OCI-LY3 (cell line): ENCODE results near the gene NUFIP2.

Experiments used
- H2AFZ ChIP-seq: fragments of 200-600, 300-600 bp; shearing (Covaris generic); 2 replicates; pipeline ENCODE4 v1.6.0; 2014; ENCODE audit warnings: antibody characterized with exemption, low read depth, low read length
- H3K27ac ChIP-seq: fragments of 200-600, 300-600 bp; sonication (generic); 2 replicates; pipeline ENCODE4 v1.5.1; 2014; ENCODE audit warnings: mild to moderate bottlenecking, low read length, moderate library complexity, mixed read lengths
- H3K27me3 ChIP-seq: fragments of 200-600, 300-600 bp; sonication (generic); 2 replicates; pipeline ENCODE4 v1.6.1; 2014; ENCODE audit warnings: low read depth, low read length, mixed read lengths
- H3K36me3 ChIP-seq: fragments of 200-600, 300-600 bp; sonication (generic); replicated peaks from 2 replicates; pipeline ENCODE3; 2014; ENCODE audit warnings: low read depth, low read length, mixed read lengths
- H3K4me1 ChIP-seq: fragments of 300-600, 200-600 bp; sonication (generic); 2 replicates; pipeline ENCODE4 v1.6.1; 2014; ENCODE audit warnings: low read length, mixed read lengths
- H3K4me2 ChIP-seq: fragments of 200-600, 300-600 bp; sonication (generic); 2 replicates; pipeline ENCODE4 v1.6.1; 2014; ENCODE audit warnings: low read length, mixed read lengths
- H3K4me3 ChIP-seq: fragments of 300-600, 200-600 bp; sonication (generic); 2 replicates; pipeline ENCODE4 v1.5.1; 2014; ENCODE audit warnings: antibody characterized with exemption, mild to moderate bottlenecking, low read length, moderate library complexity
- H3K79me2 ChIP-seq: fragments of 300-600, 200-600 bp; shearing (Covaris generic); 2 replicates; pipeline ENCODE4 v1.6.1; 2014; ENCODE audit warnings: mild to moderate bottlenecking, low read length, mixed read lengths
- H3K9ac ChIP-seq: fragments of 300-600, 200-600 bp; shearing (Covaris generic); 2 replicates; pipeline ENCODE4 v1.6.0; 2014; ENCODE audit warnings: mild to moderate bottlenecking, low read length, moderate library complexity
- H3K9me3 ChIP-seq: fragments of 200-600, 300-600 bp; shearing (Covaris generic); 2 replicates; pipeline ENCODE4 v1.6.1; 2014; ENCODE audit warnings: low read length, mixed read lengths; ENCODE audit not compliant: insufficient read depth
- H4K20me1 ChIP-seq: fragments of 200-600, 300-600 bp; sonication (generic); 2 replicates; pipeline ENCODE4 v1.6.1; 2016; ENCODE audit warnings: low read length, mixed read lengths; ENCODE audit not compliant: insufficient read depth
- EZH2phosphoT487 ChIP-seq: fragments of 200-600 bp; shearing (Covaris generic); IDR thresholded peaks from 2 replicates; pipeline ENCODE4 v1.6.1; 2018; ENCODE audit warnings: antibody characterized with exemption, mixed run types, low read depth
- TF ChIP-seq, protein P1 (sequence below): fragments of 200-600, 300-600 bp; sonication (generic); IDR thresholded peaks from 2 replicates; pipeline ENCODE4 v1.5.1; 2014; ENCODE audit warnings: antibody characterized with exemption, low read length, low read depth

Gene NUFIP2

DNA sequence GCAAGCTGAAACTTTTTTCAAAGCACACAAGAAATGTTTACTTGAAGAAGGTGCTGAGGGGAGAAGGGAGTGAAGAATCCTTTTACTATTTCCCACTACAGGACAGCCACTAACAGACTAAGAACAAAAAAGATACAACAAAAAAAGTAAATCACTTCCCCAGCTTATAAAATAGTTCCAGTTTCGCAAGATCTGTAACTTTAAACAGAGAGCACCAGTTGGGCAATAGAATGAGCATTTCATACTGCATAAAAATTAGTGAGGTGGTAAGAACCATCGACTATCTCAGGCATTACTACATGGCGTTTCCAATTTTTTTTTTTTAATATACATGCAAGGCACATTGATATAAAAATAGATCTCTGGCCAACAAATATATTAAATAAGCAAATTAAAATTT lies 36.2 kb downstream of the NUFIP2 start:
- no peak for TF ChIP-seq EZH2phosphoT487
- TF ChIP-seq, protein P1, sequence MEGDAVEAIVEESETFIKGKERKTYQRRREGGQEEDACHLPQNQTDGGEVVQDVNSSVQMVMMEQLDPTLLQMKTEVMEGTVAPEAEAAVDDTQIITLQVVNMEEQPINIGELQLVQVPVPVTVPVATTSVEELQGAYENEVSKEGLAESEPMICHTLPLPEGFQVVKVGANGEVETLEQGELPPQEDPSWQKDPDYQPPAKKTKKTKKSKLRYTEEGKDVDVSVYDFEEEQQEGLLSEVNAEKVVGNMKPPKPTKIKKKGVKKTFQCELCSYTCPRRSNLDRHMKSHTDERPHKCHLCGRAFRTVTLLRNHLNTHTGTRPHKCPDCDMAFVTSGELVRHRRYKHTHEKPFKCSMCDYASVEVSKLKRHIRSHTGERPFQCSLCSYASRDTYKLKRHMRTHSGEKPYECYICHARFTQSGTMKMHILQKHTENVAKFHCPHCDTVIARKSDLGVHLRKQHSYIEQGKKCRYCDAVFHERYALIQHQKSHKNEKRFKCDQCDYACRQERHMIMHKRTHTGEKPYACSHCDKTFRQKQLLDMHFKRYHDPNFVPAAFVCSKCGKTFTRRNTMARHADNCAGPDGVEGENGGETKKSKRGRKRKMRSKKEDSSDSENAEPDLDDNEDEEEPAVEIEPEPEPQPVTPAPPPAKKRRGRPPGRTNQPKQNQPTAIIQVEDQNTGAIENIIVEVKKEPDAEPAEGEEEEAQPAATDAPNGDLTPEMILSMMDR = no peak
- peaks cover 43% of the 10 kb centered on the region for H3K79me2 ChIP-seq
- no peaks in the 10 kb centered on the region for H3K27me3 ChIP-seq
- no peak overlapping the region for H3K27ac ChIP-seq
- no peak overlapping the region for H3K4me2 ChIP-seq
- peaks cover 45% of the 10 kb centered on the region for H3K36me3 ChIP-seq
- no peak overlapping the region for H2AFZ ChIP-seq
- H3K9ac ChIP-seq = no peak overlapping the region
- peaks cover 58% of the 10 kb centered on the region for H4K20me1 ChIP-seq
- no peak overlapping the region for H3K4me3 ChIP-seq
- no peaks in the 10 kb centered on the region for H3K4me1 ChIP-seq
- no peaks in the 10 kb centered on the region for H3K9me3 ChIP-seq

DNA sequence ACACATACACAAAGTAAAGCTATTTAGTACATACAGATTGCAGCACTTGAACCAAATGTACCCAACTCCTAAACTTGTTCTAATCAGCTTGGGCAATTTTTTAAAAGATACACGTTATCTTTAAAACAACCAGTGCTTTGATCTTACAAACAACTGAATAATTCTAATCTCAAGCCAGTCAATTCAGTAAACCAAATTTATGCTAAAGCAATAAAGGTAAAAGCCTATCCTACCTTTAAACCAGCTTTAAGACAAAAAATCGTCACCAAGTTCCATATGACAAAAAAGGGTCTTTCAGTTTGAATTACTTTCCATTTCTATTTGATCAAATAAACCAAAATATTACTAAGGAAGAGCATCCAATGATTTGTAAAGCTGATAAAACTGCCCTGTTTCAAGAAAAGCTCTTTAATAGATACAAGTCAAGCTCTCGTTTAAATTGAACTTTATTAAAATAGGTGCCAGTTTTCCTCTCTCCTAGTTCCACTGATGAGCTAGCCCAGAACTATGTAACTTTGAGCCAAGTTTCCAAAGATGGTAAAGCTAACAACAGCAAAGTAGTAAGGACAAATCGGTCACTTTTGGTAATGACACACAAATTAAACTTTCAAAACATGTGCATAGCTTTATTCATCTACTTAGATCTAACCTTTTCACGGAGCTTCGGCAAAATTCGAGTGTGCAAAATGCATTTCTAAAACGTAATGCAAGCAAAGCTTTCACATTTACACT lies 37.0 kb downstream of the NUFIP2 start:
- no peak overlapping the region for H3K4me2 ChIP-seq
- TF ChIP-seq EZH2phosphoT487 = no peak
- TF ChIP-seq, protein P1 = no peak
- H3K9ac ChIP-seq = no peak overlapping the region
- H3K4me3 ChIP-seq = no peak overlapping the region
- no peak overlapping the region for H3K27ac ChIP-seq
- peaks cover 40% of the 10 kb centered on the region for H3K79me2 ChIP-seq
- H3K9me3 ChIP-seq = no peaks in the 10 kb centered on the region
- peaks cover 41% of the 10 kb centered on the region for H3K36me3 ChIP-seq
- no peaks in the 10 kb centered on the region for H3K27me3 ChIP-seq
- no peaks in the 10 kb centered on the region for H3K4me1 ChIP-seq
- peaks cover 55% of the 10 kb centered on the region for H4K20me1 ChIP-seq
- H2AFZ ChIP-seq = no peak overlapping the region

DNA sequence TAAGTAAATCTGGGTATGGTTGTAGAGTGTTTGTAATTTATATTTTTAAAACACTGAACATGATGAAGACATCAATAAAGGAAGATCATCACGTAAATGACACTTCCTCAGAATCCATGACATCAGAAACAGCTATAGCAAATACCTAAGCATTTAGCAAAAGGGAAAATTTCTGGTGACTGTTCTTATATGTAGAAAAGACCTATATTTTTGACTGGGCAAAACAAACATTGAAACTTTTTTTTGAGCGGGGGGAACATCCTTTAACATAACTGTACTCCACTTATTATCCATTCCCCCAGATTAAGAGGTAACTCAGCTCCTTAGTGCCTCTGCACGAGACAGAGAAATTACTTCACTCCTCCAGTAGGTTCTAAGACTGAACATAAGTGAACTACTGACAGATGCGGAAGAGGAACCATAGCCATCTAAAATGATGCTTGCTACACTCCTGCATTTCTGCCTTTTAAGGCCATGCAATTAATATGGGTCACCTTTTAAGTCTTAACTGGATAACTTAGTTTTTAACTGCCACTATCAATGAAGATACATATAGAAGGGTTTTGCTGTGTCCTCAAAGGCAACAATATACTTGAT lies 37.9 kb downstream of the NUFIP2 start:
- Histone ChIP-seq H3K4me3 (no peak overlapping the region), H3K4me2 (no peak overlapping the region), H2AFZ (no peak overlapping the region), H3K27ac (no peak overlapping the region), H3K36me3 (peaks cover 35% of the 10 kb centered on the region), H3K79me2 (peaks cover 31% of the 10 kb centered on the region), H4K20me1 (peaks cover 48% of the 10 kb centered on the region), H3K9me3 (no peaks in the 10 kb centered on the region), H3K27me3 (no peaks in the 10 kb centered on the region), H3K9ac (no peak overlapping the region), H3K4me1 (no peaks in the 10 kb centered on the region)
- TF ChIP-seq EZH2phosphoT487 = no peak
- TF ChIP-seq, protein P1 = no peak

DNA sequence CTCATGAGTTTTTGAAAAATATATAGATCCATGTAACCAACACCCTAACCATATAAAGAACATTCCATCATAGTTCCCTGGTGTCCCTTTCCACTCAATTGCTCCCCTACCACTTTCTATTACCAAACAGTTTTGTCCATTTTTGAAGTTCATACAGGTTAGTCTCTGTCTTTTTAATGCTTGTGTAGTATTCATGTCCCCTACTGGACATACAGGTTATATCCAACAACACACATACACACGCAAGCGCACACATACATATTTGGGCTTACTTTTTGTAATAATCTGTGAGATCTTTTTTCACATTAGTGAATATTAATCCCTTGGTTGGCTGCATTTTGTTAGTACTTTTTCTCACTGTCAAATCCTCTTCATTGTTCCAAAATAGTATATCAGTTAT lies 40.9 kb downstream of the NUFIP2 start:
- Histone ChIP-seq H3K9ac (no peak overlapping the region), H2AFZ (no peak overlapping the region), H3K4me3 (no peak overlapping the region), H3K36me3 (peaks cover 14% of the 10 kb centered on the region), H3K9me3 (no peaks in the 10 kb centered on the region), H3K27me3 (no peaks in the 10 kb centered on the region), H3K79me2 (peaks cover 7% of the 10 kb centered on the region; the same call in 1 of the 2 replicates), H3K4me2 (no peak overlapping the region), H4K20me1 (peaks cover 23% of the 10 kb centered on the region), H3K4me1 (no peaks in the 10 kb centered on the region), H3K27ac (no peak overlapping the region)
- TF ChIP-seq, protein P1 = no peak
- TF ChIP-seq EZH2phosphoT487 = no peak
